Measurements from ENCODE around the gene PIP4K2A. TPM values are rescaled to one million over a fixed set of nuclear protein-coding genes. Genes with fewer than 3 reads are reported as not detected.

Gene PIP4K2A
- total RNA-seq, 4 donors from 2014 or later = 6.8 to 34.7 (median 15.4) TPM

- Histone ChIP-seq H3K9me3 (no peaks in the 10 kb centered on the region), H3K4me1 (peaks cover 0 to 24% (median 2%) of the 10 kb centered on the region in 4 donors), H3K36me3 (no peaks in the 10 kb centered on the region), H3K4me3 (no peak overlapping the region), H3K27ac (peak overlapping the region; percentile 49 to 72 (median 58)), H3K27me3 (no peaks in the 10 kb centered on the region)
- TF ChIP-seq, protein P1, sequence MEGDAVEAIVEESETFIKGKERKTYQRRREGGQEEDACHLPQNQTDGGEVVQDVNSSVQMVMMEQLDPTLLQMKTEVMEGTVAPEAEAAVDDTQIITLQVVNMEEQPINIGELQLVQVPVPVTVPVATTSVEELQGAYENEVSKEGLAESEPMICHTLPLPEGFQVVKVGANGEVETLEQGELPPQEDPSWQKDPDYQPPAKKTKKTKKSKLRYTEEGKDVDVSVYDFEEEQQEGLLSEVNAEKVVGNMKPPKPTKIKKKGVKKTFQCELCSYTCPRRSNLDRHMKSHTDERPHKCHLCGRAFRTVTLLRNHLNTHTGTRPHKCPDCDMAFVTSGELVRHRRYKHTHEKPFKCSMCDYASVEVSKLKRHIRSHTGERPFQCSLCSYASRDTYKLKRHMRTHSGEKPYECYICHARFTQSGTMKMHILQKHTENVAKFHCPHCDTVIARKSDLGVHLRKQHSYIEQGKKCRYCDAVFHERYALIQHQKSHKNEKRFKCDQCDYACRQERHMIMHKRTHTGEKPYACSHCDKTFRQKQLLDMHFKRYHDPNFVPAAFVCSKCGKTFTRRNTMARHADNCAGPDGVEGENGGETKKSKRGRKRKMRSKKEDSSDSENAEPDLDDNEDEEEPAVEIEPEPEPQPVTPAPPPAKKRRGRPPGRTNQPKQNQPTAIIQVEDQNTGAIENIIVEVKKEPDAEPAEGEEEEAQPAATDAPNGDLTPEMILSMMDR (IDR thresholded peaks at IDR 0.05) = no peak
- no peak for TF ChIP-seq POLR2A (IDR thresholded peaks at IDR 0.05)
- no peak for DNase-seq
Measured at GRCh38 chr10:22635650-22636049, 78.7 kb downstream of the PIP4K2A start.

DNA sequence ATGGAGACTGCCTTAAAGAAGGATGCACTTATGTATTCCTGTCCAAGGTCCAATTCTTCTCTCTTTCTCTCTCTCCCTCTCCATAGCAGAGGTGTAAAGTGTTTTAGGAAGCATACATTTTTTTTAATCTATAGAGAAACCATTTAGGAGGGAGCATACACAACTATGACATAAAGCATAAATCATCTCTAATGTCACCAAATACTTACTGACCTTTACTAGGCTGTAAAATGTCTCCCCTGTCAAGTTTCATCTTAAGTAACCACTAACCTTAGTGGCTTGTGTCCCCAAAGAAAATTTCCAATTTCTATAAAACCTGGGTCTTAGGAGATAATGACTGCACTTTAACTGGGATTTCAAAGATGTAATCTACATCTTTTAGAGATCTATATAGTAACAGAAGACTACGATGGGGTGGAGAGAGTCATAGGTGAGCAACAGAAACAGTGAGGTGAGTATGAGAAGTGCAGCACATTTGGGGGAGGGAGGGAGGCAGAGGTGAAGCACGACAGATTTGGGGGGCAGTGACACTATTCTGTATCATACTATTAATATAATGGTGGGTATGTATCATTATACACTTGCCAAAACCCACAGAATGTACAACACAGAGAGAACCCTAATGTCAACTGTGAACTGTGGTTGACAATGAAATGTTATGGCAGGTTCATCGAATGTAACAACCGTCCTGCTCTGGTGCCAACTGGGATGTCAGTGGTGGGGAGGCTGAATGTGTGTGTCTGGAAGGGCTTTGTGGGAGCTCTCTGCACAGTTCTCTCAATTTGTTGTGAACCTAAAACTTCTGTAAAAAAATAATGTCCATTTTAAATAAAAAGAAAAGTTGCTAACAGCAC lies 79.5 kb downstream of the PIP4K2A start:
- TF ChIP-seq, protein P1 (IDR thresholded peaks at IDR 0.05) = no peak
- TF ChIP-seq POLR2A (IDR thresholded peaks at IDR 0.05) = no peak
- peak overlapping the region; percentile 49 to 72 (median 58) for H3K27ac ChIP-seq
- no peaks in the 10 kb centered on the region for H3K36me3 ChIP-seq
- no peak for DNase-seq
- no peak overlapping the region for H3K4me3 ChIP-seq
- H3K9me3 ChIP-seq = no peaks in the 10 kb centered on the region
- peaks cover 0 to 27% (median 2%) of the 10 kb centered on the region in 4 donors for H3K4me1 ChIP-seq
- H3K27me3 ChIP-seq = no peaks in the 10 kb centered on the region

- H3K36me3 ChIP-seq = no peaks in the 10 kb centered on the region
- H3K4me1 ChIP-seq = peaks cover 0 to 34% (median 2%) of the 10 kb centered on the region in 4 donors
- no peak for DNase-seq
- no peaks in the 10 kb centered on the region for H3K27me3 ChIP-seq
- no peak for TF ChIP-seq POLR2A (IDR thresholded peaks at IDR 0.05)
- TF ChIP-seq, protein P1 (IDR thresholded peaks at IDR 0.05) = no peak
- no peak overlapping the region for H3K4me3 ChIP-seq
- H3K9me3 ChIP-seq = no peaks in the 10 kb centered on the region
- H3K27ac ChIP-seq = peak overlapping the region; percentile 57 to 73 (median 72)
Measured at GRCh38 chr10:22634093-22634492, 80.3 kb downstream of the PIP4K2A start.

DNA sequence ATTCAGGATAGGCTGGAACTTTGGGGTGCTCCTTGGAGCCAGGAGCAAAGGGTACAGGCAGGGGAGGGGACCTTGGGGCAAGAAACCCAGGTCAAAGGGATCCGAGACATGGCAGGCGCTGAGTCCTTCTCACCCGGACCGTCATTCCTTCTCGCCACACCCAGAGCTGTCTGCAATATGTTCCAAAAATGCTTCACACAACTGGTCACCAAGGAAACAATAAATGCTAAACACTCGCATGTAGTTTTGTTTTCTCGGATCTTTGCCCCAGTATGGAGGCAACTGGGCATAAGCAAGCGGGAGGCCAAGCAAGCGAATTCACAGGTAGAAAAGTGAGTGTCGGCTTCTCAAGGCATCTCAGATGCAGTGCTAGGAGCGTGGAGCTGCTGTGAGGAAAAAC lies 80.8 kb downstream of the PIP4K2A start:
- Histone ChIP-seq H3K9me3 (no peaks in the 10 kb centered on the region), H3K4me1 (peaks cover 0 to 36% (median 2%) of the 10 kb centered on the region in 4 donors), H3K4me3 (no peak overlapping the region), H3K27ac (peak overlapping the region; percentile 57 to 73 (median 72)), H3K27me3 (no peaks in the 10 kb centered on the region), H3K36me3 (no peaks in the 10 kb centered on the region)
- no peak for TF ChIP-seq POLR2A (IDR thresholded peaks at IDR 0.05)
- DNase-seq = no peak

DNA sequence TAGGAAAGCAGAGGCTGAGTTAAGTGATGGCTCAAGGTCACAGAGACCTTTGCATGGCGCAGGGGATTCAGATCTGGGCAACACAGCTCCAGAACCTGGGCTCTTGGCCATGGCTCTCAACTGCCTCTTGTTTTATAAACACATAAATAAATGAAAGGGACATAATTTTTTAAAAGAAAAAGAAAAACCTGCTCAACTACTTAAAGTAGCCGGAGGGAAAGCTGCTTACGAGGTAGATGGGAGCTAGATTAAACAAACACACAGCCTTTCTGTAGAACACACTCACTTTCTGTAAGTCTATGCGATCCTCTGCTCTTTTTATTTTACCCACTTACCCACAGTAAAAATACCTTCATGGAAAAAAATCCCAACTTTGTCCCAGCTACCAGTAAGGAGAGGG lies 81.3 kb downstream of the PIP4K2A start:
- TF ChIP-seq, protein P1 (IDR thresholded peaks at IDR 0.05) = no peak
- TF ChIP-seq POLR2A (IDR thresholded peaks at IDR 0.05) = no peak
- Histone ChIP-seq H3K4me1 (peaks cover 0 to 36% (median 2%) of the 10 kb centered on the region in 4 donors), H3K36me3 (no peaks in the 10 kb centered on the region), H3K27ac (peak overlapping the region; percentile 57 to 73 (median 72)), H3K27me3 (no peaks in the 10 kb centered on the region), H3K4me3 (no peak overlapping the region), H3K9me3 (no peaks in the 10 kb centered on the region)
- no peak for DNase-seq

GRCh38 chr10:22631646-22632278 lies 82.6 kb downstream of the PIP4K2A start:
- TF ChIP-seq, protein P1 (IDR thresholded peaks at IDR 0.05) = no peak
- no peak for TF ChIP-seq POLR2A (IDR thresholded peaks at IDR 0.05)
- H3K36me3 ChIP-seq = no peaks in the 10 kb centered on the region
- H3K27ac ChIP-seq = peak overlapping the region; percentile 72 to 79 (median 74)
- H3K4me1 ChIP-seq = peaks cover 0 to 32% (median 2%) of the 10 kb centered on the region in 4 donors
- peak in 1 of 3 donors; percentile 47 for DNase-seq
- no peaks in the 10 kb centered on the region for H3K9me3 ChIP-seq
- H3K27me3 ChIP-seq = no peaks in the 10 kb centered on the region
- H3K4me3 ChIP-seq = no peak overlapping the region
